Suprapubic skin (tissue), 4 donors: ENCODE measurements around the gene STAP1.

Experiments used
- POLR2A ChIP-seq, 2 donors: fragments of 450-650 bp; IDR thresholded peaks; one replicate each; pipeline ENCODE4 v1.6.1; 2017; ENCODE audit warnings: antibody characterized with exemption in 2 of 2, mild to moderate bottlenecking in 2 of 2, moderate library complexity in 2 of 2
- POLR2AphosphoS5 ChIP-seq, 3 donors: sonication (generic); formaldehyde crosslinking; IDR thresholded peaks; one replicate each; pipeline ENCODE4 v1.6.1; 2017; ENCODE audit warnings: antibody characterized with exemption in 3 of 3

DNA sequence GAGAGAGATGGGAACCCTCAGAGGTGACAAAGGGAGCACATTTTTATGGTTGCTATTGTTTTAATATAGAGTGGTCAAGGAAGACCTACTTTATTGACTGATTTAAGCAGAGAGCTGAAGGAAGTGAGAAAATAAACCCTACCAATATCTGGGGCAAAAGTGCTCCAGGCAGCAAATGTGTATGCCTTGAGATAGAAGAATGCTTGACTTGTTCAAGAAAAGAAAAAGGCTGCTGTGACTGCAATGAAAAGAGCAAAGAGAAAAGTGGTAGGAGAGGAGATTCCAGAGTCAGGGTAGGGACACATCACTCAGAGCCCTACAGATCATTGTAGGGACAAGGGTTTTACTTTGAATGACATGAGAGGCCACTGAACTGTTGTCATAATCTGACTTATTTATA, 26.0 kb downstream of the STAP1 start:
- TF ChIP-seq POLR2AphosphoS5 (IDR thresholded peaks at IDR 0.05) (no peak), POLR2A (IDR thresholded peaks at IDR 0.05) (no peak)
